Heart right ventricle (tissue), 16 donors: Measurements from ENCODE around the gene DGKI. TPM values are rescaled to one million over a fixed set of nuclear protein-coding genes. Genes with fewer than 3 reads are reported as not detected.

Experiments
- ATAC-seq, 8 donors: fragments of 200-7000 bp; cut with Tn5 transposase; one replicate each; pipeline ENCODE4 v1.9.1; 2020; ENCODE audit warnings: mild to moderate bottlenecking in 8 of 8, moderate library complexity in 8 of 8, moderate number of reproducible peaks in 1 of 8
- DNase-seq, 2 donors: peaks; one replicate each; pipeline ENCODE4 v3.0.0-alpha.2; 2020
- H3K27ac ChIP-seq, 10 donors: fragments of 200-600 bp; sonication (generic) in 2 of 10; one replicate each; pipeline versions ENCODE4 v1.5.0 to v1.8.0; 2020 to 2022; ENCODE audit warnings: mild to moderate bottlenecking in 3 of 10
- H3K27me3 ChIP-seq, 7 donors: fragments of 200-600 bp; one replicate each; pipeline ENCODE4 v1.8.0; 2021 to 2022; ENCODE audit warnings: mild to moderate bottlenecking in 2 of 7
- H3K36me3 ChIP-seq, 9 donors: fragments of 200-600 bp; sonication (generic) in 1 of 9; one replicate each; pipeline versions ENCODE4 v1.5.0 to v1.8.0; 2020 to 2022; ENCODE audit warnings: mild to moderate bottlenecking in 2 of 9
- H3K4me1 ChIP-seq, 9 donors: fragments of 200-600 bp; sonication (generic) in 1 of 9; one replicate each; pipeline versions ENCODE4 v1.5.0 to v1.8.0; 2020 to 2022; ENCODE audit warnings: mild to moderate bottlenecking in 4 of 9
- H3K4me3 ChIP-seq, 10 donors: fragments of 200-600 bp; sonication (generic) in 2 of 10; one replicate each; pipeline versions ENCODE4 v1.5.0 to v1.8.0; 2020 to 2022; ENCODE audit warnings: mild to moderate bottlenecking in 7 of 10, moderate library complexity in 2 of 10
- H3K9me3 ChIP-seq, 11 donors: fragments of 200-600 bp in 10 of 11; sonication (generic) in 2 of 11; one replicate each; pipeline versions ENCODE4 v1.5.0 to v1.8.0; 2013 to 2022; ENCODE audit warnings: mild to moderate bottlenecking in 2 of 11, control low read depth in 1 of 11, moderate library complexity in 1 of 11
- CTCF ChIP-seq, 9 donors: fragments of 200-600 bp; sonication (generic) in 2 of 9; IDR thresholded peaks; one replicate each; pipeline versions ENCODE4 v1.5.0 to v1.8.0; 2021 to 2022; ENCODE audit warnings: antibody characterized with exemption in 9 of 9, mild to moderate bottlenecking in 5 of 9, moderate library complexity in 1 of 9
- WGBS, 2 donors: extraction: QIAGEN DNeasy Blood & Tissue Kit; methylation state at CpG; one replicate each; pipeline ENCODE4 v1.1.7; 2013; ENCODE audit warnings: inconsistent platforms in 1 of 2; 5-methylcytosine and 5-hydroxymethylcytosine counted together
- intact Hi-C, 10 donors: fragments of 100-400 bp; cut with DNase I; formaldehyde crosslinking; loops; one replicate each; pipeline versions ENCODE4 v1.11.1 to v1.14.2; 2022
- polyA plus RNA-seq, 2 donors: library from polyadenylated mRNA; stranded (reverse); fragments of 200-250 nt; gene quantifications; one replicate each; pipeline ENCODE4 v1.2.3, GENCODE V29; 2013
- total RNA-seq, 10 donors: library from RNA; stranded (reverse); fragmentation: NEBNext Ultra II Directional in 3 of 10; extraction: Animal tissue kit (Norgen Biotek cat#: 25700) in 3 of 10; gene quantifications; one replicate each; pipeline versions ENCODE4 v1.2.1 to v1.2.4, GENCODE V29; 2021 to 2023
- donor health status: Arrhythmogenic right ventricular cardiomyopathy.
- donor health status: ischemic (EF 13 %, LVEDD 7.1; RV severe dilation, severe dysfunction).
- donor health status: healthy with polysubstance abuse.
- donor health status: DM: no; HTN: yes; CAD: no.
- donor health status: DM: no; HTN: no; CAD: no.
- donor health status: ischemic (EF 25% LVEDD 6.9; RV normal size, moderate dysfunction).
- donor health status: ischemic (EF 25% LVEDD 5.7; RV mildly dilated, moderate dysfunction).
- donor health status: healthy.
- donor health status: DM: yes; HTN: yes; CAD: no.
- donor health status: Ischemic cardiomyopathy.
- donor health status: ischemic (EF 35%, LVEDD 5.7; RV mildly dilated, moderate dysfunction).
- donor health status: nonischemic (EF 11% LVEDD 7.7; RV severe dilation, severe dysfunction).
- donor health status: DM: yes; HTN: yes; CAD: no.
- donor health status: PGD.
- donor health status: ischemic (EF 29% LVEDD 5.4; RV normal size, mild dysfunction).
- donor health status: nonischemic (EF 23%, LVEDD 6.1; RV moderate dilation, normal function).

Gene DGKI
- total and polyA plus RNA-seq, 12 donors: 0.16 to 2.6 (median 1.2) TPM

- H3K27me3 ChIP-seq: peaks cover 0 to 9% (median 6%) of the 10 kb centered on the region in 7 donors
- no peak overlapping the region for H3K27ac ChIP-seq
- no peak overlapping the region for H3K4me3 ChIP-seq
- no peak for DNase-seq
- peak in 8 of 9 donors; percentile 13 to 74 (median 62) for TF ChIP-seq CTCF (IDR thresholded peaks at IDR 0.05)
- intact Hi-C loops: loop anchor here in 4 of 10 donors (2.0 to 5.0 kb wide), 4 partner anchors 291 to 403 kb away; no protein-coding TSS in a partner anchor
- no peak for ATAC-seq
- no peaks in the 10 kb centered on the region for H3K9me3 ChIP-seq
- H3K4me1 ChIP-seq: no peaks in the 10 kb centered on the region
- 62 to 65% methylated on average over 5 of the region's 5 CpGs for WGBS, 2 donors
- no peaks in the 10 kb centered on the region for H3K36me3 ChIP-seq
Measured at GRCh38 chr7:137606061-137606674, 240.6 kb downstream of the DGKI start.

- intact Hi-C loops: no loop called here
- no peak overlapping the region for H3K27ac ChIP-seq
- ATAC-seq (no peak), DNase-seq (no peak)
- WGBS, 2 donors: 55 to 68% methylated on average over 2 of the region's 2 CpGs
- H3K9me3 ChIP-seq: no peaks in the 10 kb centered on the region
- H3K36me3 ChIP-seq: no peaks in the 10 kb centered on the region
- H3K27me3 ChIP-seq: peaks cover 0 to 8% (median 3%) of the 10 kb centered on the region in 7 donors
- no peak for TF ChIP-seq CTCF (IDR thresholded peaks at IDR 0.05)
- H3K4me1 ChIP-seq: no peaks in the 10 kb centered on the region
- H3K4me3 ChIP-seq: no peak overlapping the region
Measured at GRCh38 chr7:137603043-137603442, 243.7 kb downstream of the DGKI start.

GRCh38 chr7:137601642-137602041 is 245.1 kb downstream of the DGKI start:
- 91 to 92% methylated on average over 6 of the region's 6 CpGs for WGBS, 2 donors
- Histone ChIP-seq H3K9me3 (no peaks in the 10 kb centered on the region), H3K4me3 (no peak overlapping the region), H3K4me1 (no peaks in the 10 kb centered on the region), H3K27ac (no peak overlapping the region), H3K36me3 (no peaks in the 10 kb centered on the region), H3K27me3 (peaks cover 0 to 1% (median 0%) of the 10 kb centered on the region in 7 donors)
- TF ChIP-seq CTCF (IDR thresholded peaks at IDR 0.05): no peak
- DNase-seq (no peak), ATAC-seq (no peak)
- intact Hi-C loops: no loop called here

- H3K36me3 ChIP-seq: no peaks in the 10 kb centered on the region
- TF ChIP-seq CTCF (IDR thresholded peaks at IDR 0.05): no peak
- H3K27me3 ChIP-seq: no peaks in the 10 kb centered on the region
- intact Hi-C loops: loop anchor here in 7 of 10 donors (10.0 kb wide), 5 partner anchors 143 to 1793 kb away; no protein-coding TSS in a partner anchor
- DNase-seq (no peak), ATAC-seq (no peak)
- no peaks in the 10 kb centered on the region for H3K4me1 ChIP-seq
- no peak overlapping the region for H3K4me3 ChIP-seq
- no peaks in the 10 kb centered on the region for H3K9me3 ChIP-seq
- WGBS, 2 donors: 68 to 74% methylated on average over 4 of the region's 4 CpGs
- no peak overlapping the region for H3K27ac ChIP-seq
Measured at GRCh38 chr7:137597856-137598255, 248.9 kb downstream of the DGKI start.
